Measurements from ENCODE around the gene DLX6.
A peak's percentile ranks its signal among the peaks of the same experiment; 100 is the strongest.

GRCh38 chr7:97025983-97026714, 20.8 kb downstream of the DLX6 start:
- TF ChIP-seq EZH2phosphoT487 (IDR thresholded peaks at IDR 0.05; ENCODE audit: unreplicated experiment) (peak; percentile 54), CTCF (conservative IDR thresholded peaks at IDR 0.05; ENCODE audit: low read depth in 2 of 2) (no peak)
- TF ChIP-seq, protein P1, sequence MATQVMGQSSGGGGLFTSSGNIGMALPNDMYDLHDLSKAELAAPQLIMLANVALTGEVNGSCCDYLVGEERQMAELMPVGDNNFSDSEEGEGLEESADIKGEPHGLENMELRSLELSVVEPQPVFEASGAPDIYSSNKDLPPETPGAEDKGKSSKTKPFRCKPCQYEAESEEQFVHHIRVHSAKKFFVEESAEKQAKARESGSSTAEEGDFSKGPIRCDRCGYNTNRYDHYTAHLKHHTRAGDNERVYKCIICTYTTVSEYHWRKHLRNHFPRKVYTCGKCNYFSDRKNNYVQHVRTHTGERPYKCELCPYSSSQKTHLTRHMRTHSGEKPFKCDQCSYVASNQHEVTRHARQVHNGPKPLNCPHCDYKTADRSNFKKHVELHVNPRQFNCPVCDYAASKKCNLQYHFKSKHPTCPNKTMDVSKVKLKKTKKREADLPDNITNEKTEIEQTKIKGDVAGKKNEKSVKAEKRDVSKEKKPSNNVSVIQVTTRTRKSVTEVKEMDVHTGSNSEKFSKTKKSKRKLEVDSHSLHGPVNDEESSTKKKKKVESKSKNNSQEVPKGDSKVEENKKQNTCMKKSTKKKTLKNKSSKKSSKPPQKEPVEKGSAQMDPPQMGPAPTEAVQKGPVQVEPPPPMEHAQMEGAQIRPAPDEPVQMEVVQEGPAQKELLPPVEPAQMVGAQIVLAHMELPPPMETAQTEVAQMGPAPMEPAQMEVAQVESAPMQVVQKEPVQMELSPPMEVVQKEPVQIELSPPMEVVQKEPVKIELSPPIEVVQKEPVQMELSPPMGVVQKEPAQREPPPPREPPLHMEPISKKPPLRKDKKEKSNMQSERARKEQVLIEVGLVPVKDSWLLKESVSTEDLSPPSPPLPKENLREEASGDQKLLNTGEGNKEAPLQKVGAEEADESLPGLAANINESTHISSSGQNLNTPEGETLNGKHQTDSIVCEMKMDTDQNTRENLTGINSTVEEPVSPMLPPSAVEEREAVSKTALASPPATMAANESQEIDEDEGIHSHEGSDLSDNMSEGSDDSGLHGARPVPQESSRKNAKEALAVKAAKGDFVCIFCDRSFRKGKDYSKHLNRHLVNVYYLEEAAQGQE (IDR thresholded peaks at IDR 0.05; ENCODE audit: unreplicated experiment) = no peak

Measured in GM23338 (cell line).